GM19023 (cell line): ENCODE measurements around the gene ATP1B4.

Experiments used
- ATAC-seq: cut with Tn5 transposase; IDR thresholded peaks from one replicate; pipeline ENCODE4 v1.9.1; 2021; ENCODE audit warnings: mild to moderate bottlenecking, moderate library complexity; ENCODE audit not compliant: unreplicated experiment

The ATP1B4 gene

DNA sequence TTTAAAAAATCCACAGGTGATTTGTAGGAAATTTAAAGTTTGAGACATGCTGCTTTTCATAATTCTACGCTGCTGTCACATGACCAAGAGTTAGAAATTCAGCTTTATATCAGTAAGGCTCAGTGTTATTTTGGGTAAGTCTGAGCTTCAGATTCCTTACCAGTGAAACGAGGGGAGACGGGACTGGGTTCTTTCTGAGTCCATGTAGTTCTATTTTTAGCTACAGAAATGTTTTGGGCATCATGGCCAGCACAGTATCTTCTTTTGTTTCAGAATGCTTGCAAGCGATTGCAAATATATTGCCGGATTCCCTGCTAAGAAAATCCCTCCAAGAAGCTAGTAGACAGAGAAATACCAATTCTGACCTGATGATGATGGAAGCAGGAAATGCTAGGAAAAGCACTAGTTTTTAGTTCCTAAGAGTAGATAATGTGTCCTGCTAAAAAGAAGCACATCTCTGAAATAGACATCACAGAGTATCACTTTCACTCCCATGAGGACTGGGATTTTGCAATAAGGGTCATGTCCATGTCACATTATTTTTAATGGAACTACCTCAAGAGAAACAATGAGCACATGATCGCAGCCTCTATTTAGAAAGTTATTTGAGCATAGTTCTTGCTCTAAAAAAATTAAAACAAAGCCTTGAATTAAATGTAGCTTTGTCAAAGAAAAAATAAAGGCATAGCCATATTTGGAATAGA lies 10.9 kb downstream of the ATP1B4 start:
- no peak for ATAC-seq

DNA sequence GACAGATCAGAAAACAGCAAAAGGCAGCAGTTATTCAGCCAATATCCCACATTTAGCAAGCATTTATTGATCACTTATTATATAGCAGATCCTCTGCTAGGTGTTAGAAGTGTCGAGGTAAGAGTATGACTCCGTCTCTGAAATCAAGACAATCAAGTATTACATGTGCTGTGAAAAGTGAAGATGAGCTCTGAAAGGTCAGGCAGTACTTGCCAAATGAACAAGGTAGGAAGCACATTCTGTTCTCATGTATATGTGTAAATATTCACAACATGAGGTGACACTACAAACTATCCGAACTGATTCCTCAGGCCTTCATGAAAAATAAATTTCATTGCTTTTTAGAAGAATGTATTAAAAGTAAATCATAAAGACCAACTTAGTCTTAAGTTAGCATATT lies 15.3 kb downstream of the ATP1B4 start:
- no peak for ATAC-seq

DNA sequence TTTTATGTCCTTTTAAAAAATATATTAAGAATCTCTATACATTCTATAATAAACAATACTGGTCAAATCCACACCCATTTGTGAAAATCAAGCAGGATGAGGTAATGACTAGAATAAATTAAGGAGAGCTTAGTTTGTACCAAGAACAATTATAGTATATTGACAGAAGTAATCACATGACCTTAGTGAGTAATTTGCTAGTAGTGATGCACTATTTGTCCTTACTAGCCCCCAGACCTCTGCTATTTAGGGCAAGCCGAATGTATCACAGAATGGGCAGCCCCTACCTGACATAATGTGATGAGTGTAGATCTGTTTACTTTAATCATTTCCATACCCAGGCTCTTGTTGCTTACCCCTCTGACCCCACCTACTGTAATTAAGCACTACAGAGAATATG lies 15.8 kb downstream of the ATP1B4 start:
- ATAC-seq: no peak

DNA sequence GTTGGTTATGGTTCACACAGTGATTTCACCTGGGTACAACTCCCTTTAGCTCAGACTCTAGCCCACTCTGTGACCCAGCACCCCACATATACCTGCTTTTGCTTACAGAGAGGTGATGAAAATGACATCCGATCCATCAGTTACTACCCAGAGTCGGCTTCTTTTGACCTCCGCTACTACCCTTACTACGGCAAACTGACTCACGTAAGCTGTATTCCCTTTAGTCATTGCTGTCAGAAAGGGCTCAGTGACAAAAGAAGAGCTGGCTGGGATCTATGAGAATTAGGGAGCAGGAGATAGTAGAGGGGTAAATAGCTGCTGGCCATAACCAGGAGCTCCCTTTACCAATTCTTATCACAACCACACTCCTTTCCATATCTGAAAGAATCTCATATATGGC lies 16.7 kb downstream of the ATP1B4 start:
- ATAC-seq: no peak

DNA sequence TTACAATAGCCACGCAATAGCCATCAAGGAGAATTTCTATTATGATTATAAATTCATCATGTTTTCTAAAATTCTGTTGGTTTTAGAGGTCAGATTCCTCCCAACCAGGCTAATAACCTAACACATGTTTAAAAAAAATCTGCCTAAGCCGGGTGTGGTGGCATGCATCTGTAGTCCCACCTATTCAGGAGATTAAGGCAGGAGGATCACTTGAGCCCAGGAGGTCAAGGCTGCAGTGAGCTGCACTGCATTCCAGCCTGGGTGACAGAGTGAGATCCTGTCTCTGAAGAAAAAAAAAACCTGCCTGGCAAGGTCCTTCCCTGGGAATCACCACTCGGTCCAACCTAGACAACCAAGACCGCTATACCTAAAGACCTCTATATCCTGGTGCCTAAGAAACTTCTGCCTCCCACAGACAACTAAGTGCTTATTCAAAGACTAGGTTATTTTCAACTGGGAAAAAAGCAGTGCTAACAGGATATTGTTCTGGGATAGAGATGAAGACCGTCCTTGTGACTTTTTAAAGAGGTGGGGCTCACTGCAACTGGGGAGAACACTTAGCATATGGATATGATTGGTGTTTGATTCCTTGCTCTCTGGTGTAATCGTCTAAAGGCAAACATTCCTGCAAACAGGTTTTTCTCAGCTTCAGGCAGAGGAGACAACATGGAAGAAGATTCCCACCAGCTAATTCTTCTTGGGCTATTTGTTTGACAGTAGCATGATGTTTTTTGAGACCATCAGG lies 18.2 kb downstream of the ATP1B4 start:
- no peak for ATAC-seq

DNA sequence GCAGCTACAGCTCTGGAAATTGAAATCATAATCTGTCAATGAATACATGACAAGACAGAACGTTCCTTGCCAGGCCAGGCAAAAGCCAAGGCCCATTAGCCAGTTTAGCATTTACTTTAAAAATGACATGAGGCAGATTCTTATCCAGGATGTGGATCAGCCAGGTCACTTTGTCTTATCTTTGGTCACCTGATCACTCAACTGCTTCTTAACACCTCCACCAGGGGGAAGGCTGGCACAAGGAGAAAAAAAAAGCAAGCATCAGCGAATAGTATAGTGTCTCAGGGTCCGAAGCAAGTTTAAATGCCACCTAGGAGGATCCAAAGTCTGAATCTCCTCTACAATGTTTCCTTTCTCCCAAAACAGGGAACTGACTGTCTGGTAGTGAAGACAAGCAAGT lies 18.8 kb downstream of the ATP1B4 start:
- no peak for ATAC-seq

DNA sequence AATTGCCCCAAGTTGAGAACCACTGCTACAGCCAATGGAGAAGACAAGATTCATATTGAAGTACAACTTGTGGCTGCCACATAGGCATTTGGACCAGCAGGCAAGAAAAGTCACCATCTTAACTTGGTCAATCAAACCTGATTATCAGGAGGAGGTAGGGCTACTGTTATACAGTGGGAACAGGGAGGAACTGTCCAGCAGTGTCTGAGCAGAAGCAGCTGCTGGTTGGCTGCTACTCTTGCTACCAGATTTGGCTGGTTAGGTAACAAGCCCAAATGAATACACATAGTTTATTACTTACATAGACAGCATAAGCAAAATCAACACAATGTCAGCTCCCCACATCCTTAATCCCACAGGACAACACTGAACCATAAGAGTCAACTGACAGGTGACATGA lies 39.4 kb downstream of the ATP1B4 start:
- no peak for ATAC-seq

DNA sequence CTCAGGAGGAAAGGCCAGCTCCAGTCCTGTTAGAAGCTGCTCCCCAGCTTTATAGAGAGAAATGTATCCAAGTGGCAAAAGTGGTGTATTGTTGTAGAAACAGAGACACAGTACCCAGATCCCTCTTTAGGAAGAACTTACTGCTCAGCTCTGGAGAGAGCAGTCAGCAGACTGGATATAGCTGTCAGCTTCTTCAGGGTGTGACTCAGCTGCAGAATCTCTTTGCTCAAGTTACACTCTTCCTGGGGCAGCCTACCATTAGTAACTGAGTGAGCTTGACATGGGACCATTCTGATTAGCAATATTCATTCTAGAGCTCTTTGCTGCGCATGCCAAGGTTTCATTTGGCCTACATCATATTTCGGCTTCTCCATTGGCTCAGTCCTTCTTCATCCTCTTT lies 40.5 kb downstream of the ATP1B4 start:
- ATAC-seq: no peak

DNA sequence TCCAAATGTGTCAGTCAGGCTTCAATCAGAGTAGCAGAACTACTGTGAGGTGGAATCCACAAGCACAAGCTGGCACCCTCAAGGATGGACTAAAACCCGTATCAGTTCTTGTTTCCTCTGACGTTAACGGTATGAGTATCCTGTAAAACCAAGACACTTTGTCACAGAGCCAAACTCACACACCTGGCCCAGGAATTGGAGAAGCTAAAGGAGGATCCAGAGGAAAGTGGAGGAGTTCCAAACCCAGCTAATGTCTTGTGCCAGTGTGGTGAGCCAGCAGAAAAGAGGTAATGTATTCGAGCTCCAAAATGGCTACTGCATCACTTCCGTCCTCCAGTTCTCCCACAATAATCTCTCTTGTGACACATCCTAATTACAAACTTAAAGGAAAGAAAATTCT lies 44.7 kb downstream of the ATP1B4 start:
- ATAC-seq: no peak

DNA sequence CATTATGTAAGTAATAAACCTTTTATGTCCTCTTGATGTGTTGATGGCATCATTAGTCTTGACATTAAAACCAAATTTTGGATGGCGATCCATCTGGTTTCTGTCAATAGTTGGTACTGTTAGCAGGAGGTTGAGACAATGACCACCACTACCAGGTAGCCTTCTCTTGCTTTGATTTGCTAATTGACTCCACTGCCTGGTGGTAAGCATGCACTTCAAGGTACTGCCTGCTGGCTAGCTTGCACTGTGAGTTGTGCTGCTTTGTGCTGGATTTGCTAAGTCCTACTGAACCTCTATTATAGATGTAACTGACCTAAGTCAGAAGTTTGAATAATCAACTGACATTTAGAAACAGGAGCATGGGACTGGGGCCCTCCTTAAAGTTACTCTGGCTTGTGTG lies 46.3 kb downstream of the ATP1B4 start:
- no peak for ATAC-seq

DNA sequence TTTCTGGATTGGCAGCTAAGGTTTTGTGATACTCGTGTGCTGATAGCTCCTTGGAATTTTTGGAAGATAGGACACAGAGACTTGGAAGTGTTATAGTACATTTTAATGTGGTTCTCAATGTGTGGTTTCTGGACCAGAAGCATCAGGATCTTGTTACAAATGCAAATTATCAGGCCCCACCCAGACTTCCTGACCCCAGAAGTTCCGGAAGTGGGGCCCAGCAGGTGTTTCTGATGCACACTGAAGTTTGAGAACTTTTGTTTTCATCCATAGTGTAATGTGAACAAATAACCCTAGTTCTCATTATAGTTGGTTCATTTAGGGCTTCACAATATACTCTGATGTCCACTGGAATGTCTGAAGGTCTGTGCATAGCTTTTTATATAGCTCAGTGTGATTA lies 57.6 kb downstream of the ATP1B4 start:
- ATAC-seq: peak; percentile 57

DNA sequence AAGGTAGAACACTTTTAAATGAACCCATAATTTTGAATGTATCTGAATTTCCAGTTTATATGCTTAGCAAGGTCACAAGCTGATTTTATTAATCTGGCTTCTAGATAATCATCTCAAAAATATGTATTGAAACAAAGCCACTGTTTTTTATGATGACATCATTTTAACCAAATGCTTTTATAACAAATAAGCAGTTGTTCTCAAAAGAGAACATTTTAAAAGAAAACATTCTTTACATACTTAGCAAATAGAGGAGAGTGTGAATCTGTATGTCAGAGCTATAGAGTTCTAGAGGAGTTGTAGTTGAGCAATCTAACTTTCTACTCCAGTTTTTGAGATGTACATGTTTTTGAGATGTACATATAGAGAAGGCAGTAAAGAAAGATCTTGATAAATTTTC lies 64.7 kb downstream of the ATP1B4 start:
- no peak for ATAC-seq

DNA sequence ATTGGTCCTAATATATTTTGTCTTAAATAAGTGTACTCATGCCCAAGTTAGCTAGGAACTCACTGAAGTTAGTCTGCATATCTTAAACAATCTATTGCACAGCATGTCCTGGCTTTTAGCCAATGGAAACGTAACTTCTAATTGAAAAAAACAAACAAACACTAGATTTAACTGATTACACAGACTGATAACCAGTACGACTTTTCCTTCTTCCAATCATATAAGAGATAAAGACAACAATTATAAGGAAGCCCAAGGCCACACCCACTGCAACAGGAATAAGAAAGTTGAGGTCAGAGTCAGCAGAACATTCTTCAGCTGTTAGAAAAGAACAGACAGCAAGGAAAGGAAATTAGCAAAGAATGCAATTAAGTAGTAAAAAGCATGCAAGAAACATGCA lies 66.4 kb downstream of the ATP1B4 start:
- no peak for ATAC-seq

DNA sequence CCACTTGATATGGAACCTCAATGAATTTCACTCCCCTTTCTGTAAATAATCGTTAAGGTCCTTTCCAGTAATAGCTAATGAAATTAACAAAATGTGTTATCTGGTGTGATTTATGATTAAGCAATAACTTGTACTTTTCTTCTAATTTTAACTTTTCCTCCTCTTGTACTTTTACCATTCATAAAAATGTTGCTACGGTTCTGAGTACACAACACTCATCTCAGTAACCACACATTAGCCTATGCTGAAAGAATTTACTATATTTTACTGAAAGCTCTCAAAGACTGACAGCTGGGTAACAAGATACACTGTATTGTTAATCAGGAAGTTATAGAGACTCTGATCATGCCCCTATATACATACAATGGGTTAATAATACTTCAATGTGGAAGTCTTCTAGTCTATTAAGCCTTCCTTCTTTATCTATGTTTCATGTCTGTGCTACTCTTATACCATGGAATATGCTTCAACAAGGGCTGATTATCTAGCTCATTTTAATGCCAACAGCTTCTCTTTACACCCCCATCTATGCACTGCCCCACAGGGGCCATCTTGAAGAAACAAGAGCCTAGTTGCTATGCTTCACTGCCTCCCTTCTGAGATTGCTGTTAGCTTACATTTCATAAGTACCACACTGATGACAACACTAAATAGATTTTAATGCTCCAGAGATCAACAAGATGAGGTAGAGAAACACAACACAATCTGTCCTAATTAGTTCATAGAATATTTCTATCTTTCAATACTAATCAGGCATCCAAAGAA lies 68.1 kb downstream of the ATP1B4 start:
- ATAC-seq: no peak
